ENCODE data around the gene SH2D1B.

DNA sequence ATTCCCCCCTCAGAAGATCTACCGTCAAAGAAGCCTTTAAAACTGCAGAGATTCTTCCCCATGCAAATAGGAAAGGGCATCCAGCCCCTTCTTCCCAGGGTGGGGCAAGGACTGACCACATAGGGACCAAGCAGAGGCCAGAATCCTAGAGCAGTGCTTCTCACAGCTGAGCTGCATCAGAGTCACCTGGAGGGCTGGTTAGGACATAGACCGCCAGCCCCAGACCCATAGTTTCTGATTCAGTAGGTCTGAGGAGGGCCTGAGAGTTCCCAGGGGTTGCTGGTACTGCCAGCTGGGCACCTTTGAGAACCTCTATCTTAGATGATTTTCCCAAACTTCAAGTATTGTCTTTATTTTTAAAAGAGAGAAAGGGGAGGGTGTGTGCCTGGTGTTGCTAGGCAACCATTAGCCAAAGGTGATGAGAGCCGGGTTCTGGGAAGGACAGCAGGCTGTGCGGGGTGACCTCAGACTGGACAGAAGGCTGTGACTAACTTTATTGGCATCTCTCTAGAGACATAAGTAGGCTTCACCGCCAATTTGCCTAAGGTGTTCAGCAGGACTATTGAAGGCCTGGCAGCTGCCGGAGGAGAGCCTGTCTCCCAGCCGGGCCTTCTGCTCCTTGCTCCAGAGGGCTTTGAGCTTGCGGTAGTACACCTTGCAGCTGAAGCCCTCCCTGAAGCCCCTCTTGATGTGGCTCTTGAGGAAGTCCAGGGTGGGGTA, 38.2 kb downstream of the SH2D1B start:
- TF ChIP-seq EZH2 (IDR thresholded peaks at IDR 0.05; ENCODE audit: borderline replicate concordance, insufficient read depth, low read depth, low read length, poor library complexity, severe bottlenecking): no peak
- TF ChIP-seq, protein P1, sequence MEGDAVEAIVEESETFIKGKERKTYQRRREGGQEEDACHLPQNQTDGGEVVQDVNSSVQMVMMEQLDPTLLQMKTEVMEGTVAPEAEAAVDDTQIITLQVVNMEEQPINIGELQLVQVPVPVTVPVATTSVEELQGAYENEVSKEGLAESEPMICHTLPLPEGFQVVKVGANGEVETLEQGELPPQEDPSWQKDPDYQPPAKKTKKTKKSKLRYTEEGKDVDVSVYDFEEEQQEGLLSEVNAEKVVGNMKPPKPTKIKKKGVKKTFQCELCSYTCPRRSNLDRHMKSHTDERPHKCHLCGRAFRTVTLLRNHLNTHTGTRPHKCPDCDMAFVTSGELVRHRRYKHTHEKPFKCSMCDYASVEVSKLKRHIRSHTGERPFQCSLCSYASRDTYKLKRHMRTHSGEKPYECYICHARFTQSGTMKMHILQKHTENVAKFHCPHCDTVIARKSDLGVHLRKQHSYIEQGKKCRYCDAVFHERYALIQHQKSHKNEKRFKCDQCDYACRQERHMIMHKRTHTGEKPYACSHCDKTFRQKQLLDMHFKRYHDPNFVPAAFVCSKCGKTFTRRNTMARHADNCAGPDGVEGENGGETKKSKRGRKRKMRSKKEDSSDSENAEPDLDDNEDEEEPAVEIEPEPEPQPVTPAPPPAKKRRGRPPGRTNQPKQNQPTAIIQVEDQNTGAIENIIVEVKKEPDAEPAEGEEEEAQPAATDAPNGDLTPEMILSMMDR (IDR thresholded peaks at IDR 0.05): no peak

Measured in B cell (primary cell).